Activated CD8-positive, alpha-beta memory T cell treated with anti-CD3 and anti-CD28 coated beads for 48 hours (primary cell): ENCODE data around the gene ADAMTS9.

Experiments
- DNase-seq, 3 experiments: peaks; one replicate each; pipeline ENCODE4 v3.0.0-alpha.2; 2020; ENCODE audit warnings: low read depth in 2 of 3, low spot score in 2 of 3

ADAMTS9 gene

DNA sequence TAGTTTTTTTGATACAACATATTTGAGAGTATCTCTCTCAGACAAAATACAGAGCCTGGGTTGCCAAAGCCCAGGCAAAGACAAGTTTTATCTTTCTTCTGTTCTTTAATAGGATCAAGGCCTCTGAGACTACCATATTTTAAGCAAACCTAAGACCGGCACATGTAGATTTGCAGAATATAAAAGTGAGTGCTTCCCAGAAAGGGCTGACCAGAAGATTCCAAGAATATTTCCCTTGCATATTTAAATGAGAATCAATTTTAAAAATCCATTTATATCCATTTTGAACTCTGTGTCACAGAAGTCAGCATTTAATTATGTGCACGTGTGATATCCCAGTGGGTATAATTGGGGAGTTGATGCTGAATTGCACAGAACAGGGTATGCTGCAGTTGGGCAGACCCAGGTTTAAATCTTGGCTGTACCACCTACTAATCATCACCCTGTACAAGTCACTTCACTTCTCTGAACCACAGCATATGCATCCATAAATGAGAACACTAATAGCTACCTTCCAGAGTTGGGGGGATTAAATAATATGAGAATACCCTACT, 191.9 kb downstream of the ADAMTS9 start:
- no peak for DNase-seq

DNA sequence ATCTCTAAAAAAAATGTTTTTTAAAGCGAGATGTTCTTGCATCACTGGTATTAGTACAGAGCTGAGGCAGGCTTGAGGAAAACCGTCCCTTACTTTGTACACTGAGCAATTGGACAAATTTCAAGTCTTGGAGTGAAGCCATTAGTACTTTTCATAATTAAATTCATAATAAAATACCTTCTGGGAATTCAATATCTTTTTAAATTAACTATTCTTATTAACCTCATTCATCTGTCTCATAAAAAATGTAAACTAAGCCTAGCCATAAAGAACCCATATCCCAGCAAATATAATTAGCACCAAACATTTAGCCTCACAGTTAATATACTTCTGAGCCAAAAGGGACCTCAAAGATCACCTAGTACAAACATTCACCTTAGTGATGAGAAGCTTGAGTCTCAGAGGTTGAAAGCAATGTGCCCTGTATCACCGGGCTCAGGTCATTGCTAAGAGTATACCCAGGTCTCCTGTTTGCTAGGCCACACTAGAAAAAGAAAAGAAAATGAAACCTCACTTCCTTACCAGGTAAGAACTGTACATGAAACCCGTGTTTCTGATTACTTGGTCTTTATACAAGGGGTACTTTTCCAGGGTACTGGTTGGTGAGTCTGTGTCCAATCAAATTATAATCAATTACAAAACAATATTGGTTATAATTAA, 192.5 kb downstream of the ADAMTS9 start:
- DNase-seq: no peak

DNA sequence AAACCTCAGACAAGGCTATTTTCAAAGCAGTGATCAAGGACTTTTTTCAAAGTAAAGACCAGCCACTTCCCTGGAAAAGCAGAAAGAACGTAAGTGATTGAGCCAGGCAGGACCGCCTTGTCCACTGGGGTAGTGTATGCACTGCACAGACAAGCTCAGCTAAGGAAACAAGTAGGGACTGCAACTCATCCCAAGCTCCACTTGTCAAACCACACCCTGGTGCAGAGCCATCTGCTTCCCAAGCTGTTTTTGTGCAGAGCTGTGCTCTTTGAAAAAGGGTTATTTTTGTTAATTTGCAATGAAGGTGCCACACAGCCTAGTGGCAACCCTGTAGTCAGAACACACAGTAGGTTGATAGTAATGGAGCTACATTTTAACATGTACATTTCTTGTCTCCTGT, 193.3 kb downstream of the ADAMTS9 start:
- DNase-seq: no peak

DNA sequence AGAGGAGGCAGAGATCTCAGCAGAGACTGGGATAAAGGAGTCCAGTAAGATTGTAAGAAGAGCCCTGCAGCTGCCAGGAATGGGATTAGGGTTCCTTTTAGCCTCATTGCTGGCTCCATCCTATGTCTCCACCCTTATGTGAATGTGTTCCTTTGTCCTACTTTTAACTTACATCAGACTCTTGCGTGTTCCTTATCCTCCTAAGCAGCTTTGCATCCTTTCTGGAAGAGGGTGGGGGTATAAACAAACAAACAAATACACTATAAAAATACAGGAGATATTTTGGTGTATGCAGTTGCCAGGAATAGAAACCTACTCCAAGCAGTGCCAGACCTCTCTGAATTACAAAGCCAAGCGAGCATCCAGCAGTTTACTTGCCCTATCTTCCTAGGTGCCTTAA, 194.7 kb downstream of the ADAMTS9 start:
- no peak for DNase-seq

DNA sequence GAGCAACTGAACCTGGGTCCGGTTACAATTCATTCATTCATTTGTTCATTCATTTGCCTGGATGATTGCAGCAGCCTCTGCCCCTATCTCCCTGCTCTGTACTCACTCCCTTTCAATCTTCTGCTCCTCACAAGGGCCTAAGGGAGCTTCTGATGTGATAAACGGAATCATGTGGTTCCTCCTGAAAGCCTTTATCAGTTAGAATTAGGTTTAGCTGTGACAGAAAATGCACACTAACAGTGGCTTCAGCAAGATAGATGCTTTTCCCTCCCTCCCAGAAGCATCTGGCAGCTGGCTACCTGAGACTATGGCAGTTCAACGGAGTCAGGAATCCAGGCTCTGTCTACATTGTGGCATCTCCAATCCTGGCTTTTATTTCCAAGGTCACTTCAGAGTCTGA, 196.0 kb downstream of the ADAMTS9 start:
- DNase-seq: no peak

DNA sequence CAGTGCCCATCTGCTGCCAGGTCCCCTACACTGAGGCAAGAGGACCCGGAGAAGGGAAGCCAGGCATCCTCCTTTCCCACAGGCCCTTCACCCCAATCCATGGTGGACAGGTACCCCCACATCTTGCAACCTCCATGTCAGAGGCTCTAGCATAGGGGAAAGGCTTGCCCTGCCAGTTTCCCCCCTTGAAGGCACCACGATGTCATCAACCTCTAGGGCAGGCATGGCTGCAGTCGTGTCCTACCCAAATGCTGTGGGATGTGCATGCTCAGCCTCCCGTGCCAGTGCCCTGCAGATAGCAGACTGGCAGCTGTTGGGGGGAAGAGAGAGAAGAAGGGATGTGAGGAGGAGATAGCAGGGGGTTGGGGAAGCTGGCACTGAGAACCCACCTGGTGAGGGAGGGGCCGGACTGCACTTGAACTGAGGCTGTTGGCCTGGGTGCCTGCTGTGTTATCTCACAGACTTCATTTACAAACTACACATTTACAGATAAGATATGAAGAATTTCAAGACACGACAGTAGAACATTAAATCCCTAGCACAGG, 197.5 kb downstream of the ADAMTS9 start:
- DNase-seq: no peak

DNA sequence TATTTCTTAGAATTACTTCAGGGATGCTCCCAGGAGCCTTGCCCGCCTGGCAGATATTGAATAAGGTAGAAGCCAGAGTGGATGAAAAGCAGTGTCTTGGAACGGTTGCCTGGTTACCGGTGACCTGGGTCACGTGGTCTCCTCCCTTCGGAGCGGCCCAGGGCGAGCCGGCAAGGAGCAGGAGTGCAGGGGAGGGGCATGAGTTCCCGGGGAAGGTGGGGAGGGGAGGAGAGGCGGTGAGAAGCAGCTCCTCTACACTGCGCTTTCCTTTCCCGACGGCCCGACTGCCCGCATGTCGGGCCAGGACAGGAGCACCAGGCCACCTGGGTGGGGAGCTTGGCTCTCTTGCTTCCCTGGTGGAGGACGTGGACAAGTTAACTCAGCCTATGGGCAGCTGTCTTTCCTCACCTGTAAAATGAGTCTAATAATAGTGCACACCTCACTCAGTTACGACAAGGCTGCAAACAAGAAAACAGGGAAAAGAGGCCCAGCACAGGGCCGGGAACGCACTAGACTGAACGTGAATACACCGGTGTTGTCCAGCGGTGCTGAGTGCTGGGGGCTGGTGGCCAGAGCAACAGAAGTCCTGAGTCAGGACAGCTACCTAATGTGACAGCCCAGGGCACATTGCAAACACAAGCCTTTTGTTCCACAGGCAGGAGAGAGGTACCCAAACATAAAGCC, 198.3 kb downstream of the ADAMTS9 start:
- no peak for DNase-seq

DNA sequence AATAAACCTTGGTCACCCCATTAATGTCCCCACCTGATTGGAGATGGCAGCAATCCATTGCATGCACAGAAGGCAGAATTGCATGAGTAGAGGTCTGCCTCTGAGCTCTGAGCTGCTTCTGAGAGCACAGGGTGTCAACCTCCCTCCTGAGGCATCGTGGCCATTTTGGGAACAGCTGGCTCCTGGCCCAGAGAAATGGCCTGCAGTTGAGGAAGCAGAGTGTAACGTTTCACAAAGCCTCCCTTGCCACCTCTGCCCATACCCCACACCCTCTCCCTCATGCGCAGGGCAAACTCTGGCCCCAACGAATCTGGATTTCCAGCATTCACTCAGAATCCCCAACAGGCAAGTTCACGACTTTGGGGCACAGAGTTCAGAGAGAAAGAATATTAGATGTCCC, 198.9 kb downstream of the ADAMTS9 start:
- DNase-seq: no peak

DNA sequence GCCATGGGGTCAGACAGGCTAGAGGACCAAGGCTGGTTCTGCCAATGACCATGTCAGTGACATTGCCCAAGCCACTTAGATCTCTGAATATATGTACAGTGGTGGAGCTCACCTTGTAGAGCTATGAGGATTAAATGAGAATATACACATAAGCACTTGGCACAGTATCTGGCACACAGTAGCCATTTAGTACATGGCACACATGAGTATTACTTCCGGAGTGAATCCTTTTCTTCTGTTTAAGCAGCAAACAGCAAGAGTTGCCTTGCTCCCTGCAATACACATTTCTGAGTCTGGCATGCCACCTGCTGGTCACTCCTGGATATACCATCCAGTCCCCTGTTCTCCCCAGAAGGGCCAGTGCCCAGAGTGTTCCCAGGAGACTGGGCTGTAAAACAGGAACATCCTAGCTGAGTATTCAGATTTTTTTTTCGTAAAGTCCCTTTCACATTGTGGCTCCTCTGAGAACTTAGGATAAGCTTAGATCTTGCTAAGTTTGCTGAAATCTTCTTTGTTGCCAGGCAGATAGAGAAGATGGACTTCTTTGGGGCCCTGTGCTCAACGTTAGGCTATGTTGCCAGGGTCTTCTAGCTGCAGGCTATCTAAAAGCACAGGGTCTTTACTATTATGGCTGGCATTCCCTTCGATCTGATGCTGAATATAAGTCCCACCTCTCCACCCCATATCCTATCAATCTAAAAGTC, 203.4 kb downstream of the ADAMTS9 start:
- peak; percentile 13 to 36 (median 26) for DNase-seq

DNA sequence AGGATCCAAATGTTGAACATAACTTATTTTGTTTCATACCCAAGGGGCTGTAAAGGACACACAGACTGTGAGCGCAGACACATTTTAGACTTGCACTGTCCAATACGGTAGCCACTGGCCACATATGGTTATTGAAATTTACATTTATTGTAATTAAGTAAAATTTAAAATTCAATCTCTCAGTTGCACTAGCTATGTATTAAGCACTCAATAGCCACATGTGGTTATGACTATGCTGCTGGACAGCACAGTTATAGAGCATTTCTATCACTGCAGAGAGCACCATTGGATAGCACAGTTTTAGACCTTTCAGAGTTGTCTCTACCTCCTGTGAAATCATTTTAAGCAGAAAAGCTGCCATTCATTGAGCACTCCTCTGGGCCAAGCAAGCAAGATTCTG, 204.3 kb downstream of the ADAMTS9 start:
- no peak for DNase-seq

DNA sequence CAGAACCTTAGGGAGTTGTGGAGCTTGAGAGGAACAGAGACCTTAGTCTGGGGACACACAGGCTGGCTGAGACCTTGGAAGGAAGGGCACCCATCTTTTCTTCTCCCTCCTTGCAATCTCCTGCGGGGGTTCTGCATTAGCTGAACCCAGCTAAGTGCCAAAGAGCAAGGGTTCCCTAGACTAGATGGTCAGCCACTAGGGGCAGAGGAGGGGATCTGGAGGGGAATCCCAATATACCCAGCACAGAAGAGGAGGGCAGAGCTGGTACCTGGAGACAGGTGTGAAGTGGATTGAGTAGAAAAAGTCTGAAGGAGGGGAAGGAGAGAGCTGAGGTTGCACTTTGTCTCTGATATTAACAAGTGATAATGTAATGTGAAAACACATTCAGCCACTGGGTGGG, 212.8 kb downstream of the ADAMTS9 start:
- DNase-seq: no peak

DNA sequence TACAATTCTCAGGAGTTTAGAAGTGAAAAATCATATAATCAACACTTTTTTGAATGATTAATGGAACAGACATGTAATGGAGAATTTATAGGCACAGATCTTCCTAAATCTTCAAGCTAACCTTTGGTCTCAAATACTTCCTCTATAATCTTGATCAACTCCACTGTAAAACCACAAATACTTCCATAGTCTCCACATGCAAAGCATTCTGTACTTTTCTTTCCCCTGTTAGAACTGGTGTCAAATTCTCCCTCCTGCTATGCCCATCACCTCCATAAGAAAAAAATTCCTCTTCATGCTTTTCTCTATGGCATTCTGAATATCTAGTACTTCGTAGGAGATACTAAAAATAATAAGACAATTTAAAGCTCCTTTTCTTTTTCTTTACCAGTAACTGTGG, 214.3 kb downstream of the ADAMTS9 start:
- DNase-seq: no peak

DNA sequence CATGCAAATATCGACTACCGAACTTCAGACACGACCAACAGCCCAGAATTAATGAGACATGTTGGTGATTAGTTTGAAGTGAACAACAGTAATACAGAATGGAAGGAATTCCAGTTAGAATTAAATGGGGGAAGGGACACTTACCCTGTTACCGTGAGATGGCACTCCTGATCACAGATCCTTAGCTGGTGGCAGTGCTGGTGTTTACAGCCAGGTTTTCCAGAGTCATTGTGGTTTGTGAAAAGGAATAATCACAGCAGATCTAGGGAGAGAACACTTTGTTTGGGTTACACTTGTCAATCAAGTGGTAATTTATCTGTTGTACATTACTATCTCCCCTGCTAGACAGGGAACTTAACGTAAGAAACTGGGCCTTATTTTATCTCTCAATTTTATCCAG, 217.4 kb downstream of the ADAMTS9 start:
- DNase-seq: no peak

DNA sequence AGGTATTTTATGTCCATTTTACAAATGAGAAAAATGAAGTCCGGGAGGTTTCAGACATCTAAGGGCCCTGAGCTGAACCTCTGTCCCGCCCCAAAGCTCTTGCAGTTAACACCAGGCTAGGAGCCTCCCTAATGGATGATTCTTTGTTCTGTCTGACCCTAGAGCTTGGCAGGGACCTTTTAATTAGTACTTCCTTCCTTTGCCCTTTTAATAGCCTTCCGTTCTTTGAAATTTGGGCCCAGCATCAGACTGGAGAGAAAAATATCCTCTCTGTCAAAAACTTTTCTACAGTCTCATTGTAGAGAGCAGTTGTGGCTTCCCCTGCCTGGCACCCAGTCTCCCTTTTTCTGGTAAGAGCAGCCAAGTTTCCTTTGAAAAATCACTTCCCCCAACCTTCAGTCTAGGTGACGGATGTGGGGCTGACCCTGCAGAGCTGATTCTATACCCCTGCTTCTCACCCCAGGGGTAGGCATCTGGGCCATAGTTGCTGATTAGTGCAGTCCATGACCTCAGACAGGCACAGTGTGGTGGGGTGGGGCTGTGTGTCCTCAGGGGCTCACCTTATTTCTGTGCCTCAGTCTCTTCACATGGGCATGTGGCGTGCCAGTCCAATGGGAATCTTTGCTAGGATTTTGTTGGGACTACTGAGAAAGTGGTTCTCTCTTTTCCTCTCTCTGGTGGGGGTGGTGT, 220.4 kb downstream of the ADAMTS9 start:
- no peak for DNase-seq
